HEK293 (cell line): ENCODE results near the gene PCDH9.

ENCODE experiments used
- CTCF ChIA-PET: fragments of 350-600 bp; formaldehyde crosslinking; extraction: SDS; loops from one replicate; lab custom pipeline; 2021; ENCODE audit warnings: antibody characterized with exemption; lab: Yijun Ruan, JAX
- POLR2A ChIA-PET: fragments of 300-600 bp; formaldehyde crosslinking; extraction: SDS; loops from one replicate; lab custom pipeline; 2020; ENCODE audit warnings: antibody characterized with exemption, inconsistent platforms; lab: Yijun Ruan, JAX
- H3K27ac ChIP-seq: fragments of 200-500 bp; sonication (Bioruptor generic); 2 replicates; pipeline ENCODE4 v1.5.1; 2014; ENCODE audit warnings: low read depth, low read length, control low read depth, inconsistent platforms; ENCODE audit errors: extremely low read depth
- H3K36me3 ChIP-seq, 2 experiments: fragments of 200-500 bp in 1 of 2; sonication (Bioruptor generic) in 1 of 2; 1 replicate in 1 of 2; 2 replicates in 1 of 2; pipeline ENCODE4 v1.5.1; 2014 to 2017; ENCODE audit warnings: inconsistent platforms in 2 of 2, low read length in 2 of 2; ENCODE audit not compliant: control insufficient read depth in 2 of 2, insufficient read depth in 1 of 2
- H3K4me1 ChIP-seq: fragments of 200-500 bp; sonication (Bioruptor generic); 2 replicates; pipeline ENCODE4 v1.5.1; 2014; ENCODE audit warnings: mild to moderate bottlenecking, low read length, inconsistent platforms; ENCODE audit not compliant: control insufficient read depth, insufficient read depth
- H3K4me3 ChIP-seq: 2 replicates; pipeline ENCODE4 v1.5.1; 2011; ENCODE audit warnings: low read depth, mild to moderate bottlenecking, control low read depth, low read length, moderate library complexity
- H3K9me3 ChIP-seq: fragments of 200-500 bp; sonication (Bioruptor generic); 2 replicates; pipeline ENCODE4 v1.5.1; 2014; ENCODE audit warnings: low read depth, low read length, inconsistent platforms; ENCODE audit not compliant: control insufficient read depth, insufficient read depth
- FEZF1 ChIP-seq: fragments of 450-650 bp; formaldehyde crosslinking; IDR thresholded peaks from 2 replicates; pipeline ENCODE4 v1.5.1; 2016; ENCODE audit warnings: missing biosample characterization, missing genetic modification characterization
- KLF8 ChIP-seq: fragments of 450-650 bp; formaldehyde crosslinking; IDR thresholded peaks from 2 replicates; pipeline ENCODE4 v1.5.1; 2016; ENCODE audit warnings: missing biosample characterization, missing genetic modification characterization
- SCRT2 ChIP-seq: fragments of 450-650 bp; formaldehyde crosslinking; IDR thresholded peaks from 2 replicates; pipeline ENCODE4 v1.5.1; 2016; ENCODE audit warnings: missing biosample characterization, missing genetic modification characterization
- SETDB1 ChIP-seq: IDR thresholded peaks from one replicate; pipeline ENCODE4 v1.6.1; 2017; ENCODE audit warnings: mild to moderate bottlenecking, low read length, moderate library complexity, mixed read lengths; ENCODE audit not compliant: insufficient read length
- ZNF121 ChIP-seq: fragments of 450-650 bp; formaldehyde crosslinking; IDR thresholded peaks from 2 replicates; pipeline ENCODE4 v1.5.1; 2016; ENCODE audit warnings: missing biosample characterization, missing genetic modification characterization
- ZNF311 ChIP-seq: fragments of 450-650 bp; formaldehyde crosslinking; IDR thresholded peaks from 2 replicates; pipeline ENCODE4 v1.5.1; 2017; ENCODE audit warnings: missing biosample characterization, missing genetic modification characterization, borderline replicate concordance
- ZNF560 ChIP-seq: fragments of 450-650 bp; formaldehyde crosslinking; IDR thresholded peaks from 2 replicates; pipeline ENCODE4 v1.5.1; 2017; ENCODE audit warnings: missing biosample characterization, missing genetic modification characterization, borderline replicate concordance
- ZNF621 ChIP-seq: fragments of 450-650 bp; formaldehyde crosslinking; IDR thresholded peaks from 2 replicates; pipeline ENCODE4 v1.5.1; 2017; ENCODE audit warnings: missing biosample characterization, missing genetic modification characterization
- ZNF658 ChIP-seq: fragments of 450-650 bp; formaldehyde crosslinking; IDR thresholded peaks from 2 replicates; pipeline ENCODE4; 2016; ENCODE audit warnings: missing biosample characterization, missing genetic modification characterization
- ZNF664 ChIP-seq: fragments of 450-650 bp; formaldehyde crosslinking; IDR thresholded peaks from 2 replicates; pipeline ENCODE4 v1.5.1; 2016; ENCODE audit warnings: missing biosample characterization, missing genetic modification characterization
- ZNF830 ChIP-seq: fragments of 450-650 bp; IDR thresholded peaks from 2 replicates; pipeline ENCODE4 v1.5.0; 2018; ENCODE audit warnings: missing biosample characterization, missing genetic modification characterization, low read depth, mild to moderate bottlenecking, moderate library complexity
- TF ChIP-seq, protein P1 (sequence below): fragments of 450-650 bp; IDR thresholded peaks from 2 replicates; pipeline ENCODE4 v1.5.1; 2018; ENCODE audit warnings: missing biosample characterization, mild to moderate bottlenecking, missing genetic modification characterization
- TF ChIP-seq, protein P2 (sequence below): fragments of 450-650 bp; formaldehyde crosslinking; IDR thresholded peaks from 2 replicates; pipeline ENCODE4 v1.5.1; 2017; ENCODE audit warnings: missing biosample characterization, missing genetic modification characterization
- TF ChIP-seq, protein P3 (sequence below): fragments of 450-650 bp; formaldehyde crosslinking; IDR thresholded peaks from 2 replicates; pipeline ENCODE4 v1.5.1; 2017; ENCODE audit warnings: missing biosample characterization, missing genetic modification characterization
- TF ChIP-seq, protein P4 (sequence below): fragments of 450-650 bp; formaldehyde crosslinking; IDR thresholded peaks from 2 replicates; pipeline ENCODE4 v1.5.1; 2016; ENCODE audit warnings: missing biosample characterization, missing genetic modification characterization
- TF ChIP-seq, protein P5 (sequence below): fragments of 450-650 bp; formaldehyde crosslinking; IDR thresholded peaks from 2 replicates; pipeline ENCODE4 v1.5.1; 2017; ENCODE audit warnings: missing biosample characterization, missing genetic modification characterization
- TF ChIP-seq, protein P6 (sequence below): fragments of 450-650 bp; formaldehyde crosslinking; IDR thresholded peaks from 2 replicates; pipeline ENCODE4 v1.5.1; 2016; ENCODE audit warnings: missing biosample characterization, missing genetic modification characterization
- TF ChIP-seq, protein P7 (sequence below): fragments of 450-650 bp; formaldehyde crosslinking; IDR thresholded peaks from 2 replicates; pipeline ENCODE4 v1.5.1; 2016; ENCODE audit warnings: missing biosample characterization, missing genetic modification characterization
- TF ChIP-seq, protein P8 (sequence below): sonication (generic); formaldehyde crosslinking; IDR thresholded peaks from 2 replicates; pipeline ENCODE4 v1.8.1; 2022; ENCODE audit warnings: mild to moderate bottlenecking, moderate library complexity, missing genetic modification reagents

The PCDH9 gene

DNA sequence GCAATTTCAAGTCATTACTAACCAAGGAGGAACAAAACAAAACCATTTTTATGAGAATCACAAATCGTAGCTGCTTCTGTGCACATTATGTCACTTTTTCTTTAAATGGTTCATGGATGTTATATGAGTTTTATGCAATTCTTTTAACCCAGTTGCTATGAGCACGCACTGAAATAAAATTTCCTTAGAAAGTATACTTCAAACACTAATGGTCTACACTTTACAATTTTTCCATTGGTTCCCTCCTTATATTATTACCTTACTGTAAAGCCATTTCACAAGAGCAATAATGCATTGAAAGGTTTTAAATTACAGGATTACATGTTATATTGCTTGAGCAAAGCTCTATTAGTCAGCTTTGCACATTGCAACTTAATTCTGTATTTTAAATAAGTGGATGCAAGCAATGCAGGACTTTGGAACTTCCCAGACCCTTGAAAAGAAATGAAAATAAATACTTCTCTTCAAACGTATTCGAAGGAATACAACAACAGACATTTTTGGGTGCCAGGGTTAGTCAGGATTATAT, 318.7 kb downstream of the PCDH9 start:
- no peak overlapping the region for H3K4me3 ChIP-seq
- POLR2A ChIA-PET, result no interaction called here
- H3K9me3 ChIP-seq, result no peaks in the 10 kb centered on the region
- TF ChIP-seq, protein P1, sequence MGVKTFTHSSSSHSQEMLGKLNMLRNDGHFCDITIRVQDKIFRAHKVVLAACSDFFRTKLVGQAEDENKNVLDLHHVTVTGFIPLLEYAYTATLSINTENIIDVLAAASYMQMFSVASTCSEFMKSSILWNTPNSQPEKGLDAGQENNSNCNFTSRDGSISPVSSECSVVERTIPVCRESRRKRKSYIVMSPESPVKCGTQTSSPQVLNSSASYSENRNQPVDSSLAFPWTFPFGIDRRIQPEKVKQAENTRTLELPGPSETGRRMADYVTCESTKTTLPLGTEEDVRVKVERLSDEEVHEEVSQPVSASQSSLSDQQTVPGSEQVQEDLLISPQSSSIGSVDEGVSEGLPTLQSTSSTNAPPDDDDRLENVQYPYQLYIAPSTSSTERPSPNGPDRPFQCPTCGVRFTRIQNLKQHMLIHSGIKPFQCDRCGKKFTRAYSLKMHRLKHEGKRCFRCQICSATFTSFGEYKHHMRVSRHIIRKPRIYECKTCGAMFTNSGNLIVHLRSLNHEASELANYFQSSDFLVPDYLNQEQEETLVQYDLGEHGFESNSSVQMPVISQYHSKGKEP (tag by site-specific recombination), result peak; percentile 88
- TF ChIP-seq, protein P2, sequence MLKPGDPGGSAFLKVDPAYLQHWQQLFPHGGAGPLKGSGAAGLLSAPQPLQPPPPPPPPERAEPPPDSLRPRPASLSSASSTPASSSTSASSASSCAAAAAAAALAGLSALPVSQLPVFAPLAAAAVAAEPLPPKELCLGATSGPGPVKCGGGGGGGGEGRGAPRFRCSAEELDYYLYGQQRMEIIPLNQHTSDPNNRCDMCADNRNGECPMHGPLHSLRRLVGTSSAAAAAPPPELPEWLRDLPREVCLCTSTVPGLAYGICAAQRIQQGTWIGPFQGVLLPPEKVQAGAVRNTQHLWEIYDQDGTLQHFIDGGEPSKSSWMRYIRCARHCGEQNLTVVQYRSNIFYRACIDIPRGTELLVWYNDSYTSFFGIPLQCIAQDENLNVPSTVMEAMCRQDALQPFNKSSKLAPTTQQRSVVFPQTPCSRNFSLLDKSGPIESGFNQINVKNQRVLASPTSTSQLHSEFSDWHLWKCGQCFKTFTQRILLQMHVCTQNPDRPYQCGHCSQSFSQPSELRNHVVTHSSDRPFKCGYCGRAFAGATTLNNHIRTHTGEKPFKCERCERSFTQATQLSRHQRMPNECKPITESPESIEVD (tag by site-specific recombination), result peak; percentile 65
- TF ChIP-seq FEZF1 (tag by site-specific recombination), result 0 out of 2 replicates have a peak, but pooled peaks have one; percentile 9
- TF ChIP-seq, protein P3, sequence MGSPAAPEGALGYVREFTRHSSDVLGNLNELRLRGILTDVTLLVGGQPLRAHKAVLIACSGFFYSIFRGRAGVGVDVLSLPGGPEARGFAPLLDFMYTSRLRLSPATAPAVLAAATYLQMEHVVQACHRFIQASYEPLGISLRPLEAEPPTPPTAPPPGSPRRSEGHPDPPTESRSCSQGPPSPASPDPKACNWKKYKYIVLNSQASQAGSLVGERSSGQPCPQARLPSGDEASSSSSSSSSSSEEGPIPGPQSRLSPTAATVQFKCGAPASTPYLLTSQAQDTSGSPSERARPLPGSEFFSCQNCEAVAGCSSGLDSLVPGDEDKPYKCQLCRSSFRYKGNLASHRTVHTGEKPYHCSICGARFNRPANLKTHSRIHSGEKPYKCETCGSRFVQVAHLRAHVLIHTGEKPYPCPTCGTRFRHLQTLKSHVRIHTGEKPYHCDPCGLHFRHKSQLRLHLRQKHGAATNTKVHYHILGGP (tag by site-specific recombination), result peak; percentile 60
- TF ChIP-seq, protein P4, sequence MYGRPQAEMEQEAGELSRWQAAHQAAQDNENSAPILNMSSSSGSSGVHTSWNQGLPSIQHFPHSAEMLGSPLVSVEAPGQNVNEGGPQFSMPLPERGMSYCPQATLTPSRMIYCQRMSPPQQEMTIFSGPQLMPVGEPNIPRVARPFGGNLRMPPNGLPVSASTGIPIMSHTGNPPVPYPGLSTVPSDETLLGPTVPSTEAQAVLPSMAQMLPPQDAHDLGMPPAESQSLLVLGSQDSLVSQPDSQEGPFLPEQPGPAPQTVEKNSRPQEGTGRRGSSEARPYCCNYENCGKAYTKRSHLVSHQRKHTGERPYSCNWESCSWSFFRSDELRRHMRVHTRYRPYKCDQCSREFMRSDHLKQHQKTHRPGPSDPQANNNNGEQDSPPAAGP (tag by site-specific recombination), result no peak
- no peak for TF ChIP-seq ZNF658
- TF ChIP-seq SETDB1, result no peak
- CTCF ChIA-PET, result no interaction called here
- no peaks in the 10 kb centered on the region for H3K36me3 ChIP-seq
- no peaks in the 10 kb centered on the region for H3K4me1 ChIP-seq
- no peak overlapping the region for H3K27ac ChIP-seq

DNA sequence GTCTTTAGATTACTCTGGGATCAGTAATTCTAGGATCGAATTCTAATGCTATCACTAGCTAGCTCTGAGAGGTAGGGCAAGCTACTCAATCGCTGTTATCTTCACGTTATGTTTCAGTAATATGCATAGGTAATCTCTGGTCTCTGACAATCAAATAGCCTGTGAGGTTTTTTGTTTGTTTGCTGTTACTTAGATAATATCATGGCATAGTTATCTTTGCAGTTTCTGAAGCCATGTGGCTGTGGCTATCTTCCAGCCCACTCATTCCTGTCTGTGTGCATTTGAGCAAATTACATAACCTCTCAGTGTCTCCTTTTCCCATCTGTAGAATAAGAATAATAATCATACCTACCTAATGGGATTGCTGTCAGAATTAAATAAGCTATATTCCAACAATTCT, 330.2 kb downstream of the PCDH9 start:
- no peaks in the 10 kb centered on the region for H3K9me3 ChIP-seq
- H3K36me3 ChIP-seq, result no peaks in the 10 kb centered on the region
- ChIA-PET POLR2A (no interaction called here), CTCF (no interaction called here)
- H3K27ac ChIP-seq, result no peak overlapping the region
- H3K4me3 ChIP-seq, result no peak overlapping the region
- no peaks in the 10 kb centered on the region for H3K4me1 ChIP-seq
- TF ChIP-seq, protein P5, sequence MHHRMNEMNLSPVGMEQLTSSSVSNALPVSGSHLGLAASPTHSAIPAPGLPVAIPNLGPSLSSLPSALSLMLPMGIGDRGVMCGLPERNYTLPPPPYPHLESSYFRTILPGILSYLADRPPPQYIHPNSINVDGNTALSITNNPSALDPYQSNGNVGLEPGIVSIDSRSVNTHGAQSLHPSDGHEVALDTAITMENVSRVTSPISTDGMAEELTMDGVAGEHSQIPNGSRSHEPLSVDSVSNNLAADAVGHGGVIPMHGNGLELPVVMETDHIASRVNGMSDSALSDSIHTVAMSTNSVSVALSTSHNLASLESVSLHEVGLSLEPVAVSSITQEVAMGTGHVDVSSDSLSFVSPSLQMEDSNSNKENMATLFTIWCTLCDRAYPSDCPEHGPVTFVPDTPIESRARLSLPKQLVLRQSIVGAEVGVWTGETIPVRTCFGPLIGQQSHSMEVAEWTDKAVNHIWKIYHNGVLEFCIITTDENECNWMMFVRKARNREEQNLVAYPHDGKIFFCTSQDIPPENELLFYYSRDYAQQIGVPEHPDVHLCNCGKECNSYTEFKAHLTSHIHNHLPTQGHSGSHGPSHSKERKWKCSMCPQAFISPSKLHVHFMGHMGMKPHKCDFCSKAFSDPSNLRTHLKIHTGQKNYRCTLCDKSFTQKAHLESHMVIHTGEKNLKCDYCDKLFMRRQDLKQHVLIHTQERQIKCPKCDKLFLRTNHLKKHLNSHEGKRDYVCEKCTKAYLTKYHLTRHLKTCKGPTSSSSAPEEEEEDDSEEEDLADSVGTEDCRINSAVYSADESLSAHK (tag by site-specific recombination), result no peak
- TF ChIP-seq ZNF664, result no peak
- TF ChIP-seq, protein P6, sequence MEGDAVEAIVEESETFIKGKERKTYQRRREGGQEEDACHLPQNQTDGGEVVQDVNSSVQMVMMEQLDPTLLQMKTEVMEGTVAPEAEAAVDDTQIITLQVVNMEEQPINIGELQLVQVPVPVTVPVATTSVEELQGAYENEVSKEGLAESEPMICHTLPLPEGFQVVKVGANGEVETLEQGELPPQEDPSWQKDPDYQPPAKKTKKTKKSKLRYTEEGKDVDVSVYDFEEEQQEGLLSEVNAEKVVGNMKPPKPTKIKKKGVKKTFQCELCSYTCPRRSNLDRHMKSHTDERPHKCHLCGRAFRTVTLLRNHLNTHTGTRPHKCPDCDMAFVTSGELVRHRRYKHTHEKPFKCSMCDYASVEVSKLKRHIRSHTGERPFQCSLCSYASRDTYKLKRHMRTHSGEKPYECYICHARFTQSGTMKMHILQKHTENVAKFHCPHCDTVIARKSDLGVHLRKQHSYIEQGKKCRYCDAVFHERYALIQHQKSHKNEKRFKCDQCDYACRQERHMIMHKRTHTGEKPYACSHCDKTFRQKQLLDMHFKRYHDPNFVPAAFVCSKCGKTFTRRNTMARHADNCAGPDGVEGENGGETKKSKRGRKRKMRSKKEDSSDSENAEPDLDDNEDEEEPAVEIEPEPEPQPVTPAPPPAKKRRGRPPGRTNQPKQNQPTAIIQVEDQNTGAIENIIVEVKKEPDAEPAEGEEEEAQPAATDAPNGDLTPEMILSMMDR (tag by site-specific recombination), result no peak
- no peak for TF ChIP-seq ZNF621
- TF ChIP-seq SCRT2 (tag by site-specific recombination), result no peak
- TF ChIP-seq, protein P7, sequence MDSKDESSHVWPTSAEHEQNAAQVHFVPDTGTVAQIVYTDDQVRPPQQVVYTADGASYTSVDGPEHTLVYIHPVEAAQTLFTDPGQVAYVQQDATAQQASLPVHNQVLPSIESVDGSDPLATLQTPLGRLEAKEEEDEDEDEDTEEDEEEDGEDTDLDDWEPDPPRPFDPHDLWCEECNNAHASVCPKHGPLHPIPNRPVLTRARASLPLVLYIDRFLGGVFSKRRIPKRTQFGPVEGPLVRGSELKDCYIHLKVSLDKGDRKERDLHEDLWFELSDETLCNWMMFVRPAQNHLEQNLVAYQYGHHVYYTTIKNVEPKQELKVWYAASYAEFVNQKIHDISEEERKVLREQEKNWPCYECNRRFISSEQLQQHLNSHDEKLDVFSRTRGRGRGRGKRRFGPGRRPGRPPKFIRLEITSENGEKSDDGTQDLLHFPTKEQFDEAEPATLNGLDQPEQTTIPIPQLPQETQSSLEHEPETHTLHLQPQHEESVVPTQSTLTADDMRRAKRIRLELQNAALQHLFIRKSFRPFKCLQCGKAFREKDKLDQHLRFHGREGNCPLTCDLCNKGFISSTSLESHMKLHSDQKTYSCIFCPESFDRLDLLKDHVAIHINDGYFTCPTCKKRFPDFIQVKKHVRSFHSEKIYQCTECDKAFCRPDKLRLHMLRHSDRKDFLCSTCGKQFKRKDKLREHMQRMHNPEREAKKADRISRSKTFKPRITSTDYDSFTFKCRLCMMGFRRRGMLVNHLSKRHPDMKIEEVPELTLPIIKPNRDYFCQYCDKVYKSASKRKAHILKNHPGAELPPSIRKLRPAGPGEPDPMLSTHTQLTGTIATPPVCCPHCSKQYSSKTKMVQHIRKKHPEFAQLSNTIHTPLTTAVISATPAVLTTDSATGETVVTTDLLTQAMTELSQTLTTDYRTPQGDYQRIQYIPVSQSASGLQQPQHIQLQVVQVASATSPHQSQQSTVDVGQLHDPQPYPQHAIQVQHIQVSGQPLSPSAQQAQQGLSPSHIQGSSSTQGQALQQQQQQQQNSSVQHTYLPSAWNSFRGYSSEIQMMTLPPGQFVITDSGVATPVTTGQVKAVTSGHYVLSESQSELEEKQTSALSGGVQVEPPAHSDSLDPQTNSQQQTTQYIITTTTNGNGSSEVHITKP, result no peak
- no peak for TF ChIP-seq ZNF830 (tag by site-specific recombination)
- TF ChIP-seq KLF8 (tag by site-specific recombination), result no peak
- no peak for TF ChIP-seq ZNF121 (tag by site-specific recombination)
- TF ChIP-seq, protein P8, sequence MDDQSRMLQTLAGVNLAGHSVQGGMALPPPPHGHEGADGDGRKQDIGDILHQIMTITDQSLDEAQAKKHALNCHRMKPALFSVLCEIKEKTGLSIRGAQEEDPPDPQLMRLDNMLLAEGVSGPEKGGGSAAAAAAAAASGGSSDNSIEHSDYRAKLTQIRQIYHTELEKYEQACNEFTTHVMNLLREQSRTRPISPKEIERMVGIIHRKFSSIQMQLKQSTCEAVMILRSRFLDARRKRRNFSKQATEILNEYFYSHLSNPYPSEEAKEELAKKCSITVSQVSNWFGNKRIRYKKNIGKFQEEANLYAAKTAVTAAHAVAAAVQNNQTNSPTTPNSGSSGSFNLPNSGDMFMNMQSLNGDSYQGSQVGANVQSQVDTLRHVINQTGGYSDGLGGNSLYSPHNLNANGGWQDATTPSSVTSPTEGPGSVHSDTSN (CRISPR knock-in tag), result no peak
- no peak for TF ChIP-seq ZNF560 (tag by site-specific recombination)
- no peak for TF ChIP-seq ZNF311
